ENCODE results near the gene MTHFSD.

The MTHFSD gene

GRCh38 chr16:86516623-86517003 is 38.4 kb downstream of the MTHFSD start:
- peak overlapping the region; percentile 59 for H3K4me3 ChIP-seq (ENCODE audit: low read depth, low read length)
- DNase-seq (ENCODE audit: low read depth) = peak; percentile 78
- no peak for TF ChIP-seq CTCF (conservative IDR thresholded peaks at IDR 0.05; ENCODE audit: low read depth, low read length)

GRCh38 chr16:86515777-86516622 is 39.0 kb downstream of the MTHFSD start:
- DNase-seq (ENCODE audit: low read depth) = peak; percentile 62
- H3K4me3 ChIP-seq (ENCODE audit: low read depth, low read length) = peak overlapping the region; percentile 59

GRCh38 chr16:86515413-86515776 is 39.6 kb downstream of the MTHFSD start:
- DNase-seq (ENCODE audit: low read depth) = peak; percentile 44
- H3K4me3 ChIP-seq (ENCODE audit: low read depth, low read length) = peak overlapping the region; percentile 59

More at GRCh38 chr16:86515777-86516622, 39.0 kb downstream of the MTHFSD start:
- peak; percentile 1 for TF ChIP-seq CTCF (conservative IDR thresholded peaks at IDR 0.05; ENCODE audit: low read depth, low read length)

GRCh38 chr16:86514481-86515376 is 40.3 kb downstream of the MTHFSD start:
- peak; percentile 29 for DNase-seq (ENCODE audit: low read depth)
- TF ChIP-seq CTCF (conservative IDR thresholded peaks at IDR 0.05; ENCODE audit: low read depth, low read length) = no peak
- H3K4me3 ChIP-seq (ENCODE audit: low read depth, low read length) = peak overlapping the region; percentile 59

More at GRCh38 chr16:86515413-86515776, 39.6 kb downstream of the MTHFSD start:
- TF ChIP-seq CTCF (conservative IDR thresholded peaks at IDR 0.05; ENCODE audit: low read depth, low read length) = no peak

- H3K4me3 ChIP-seq (ENCODE audit: low read depth, low read length) = peak overlapping the region; percentile 74
- no peak for TF ChIP-seq CTCF (conservative IDR thresholded peaks at IDR 0.05; ENCODE audit: low read depth, low read length)
- peak; percentile 31 for DNase-seq (ENCODE audit: low read depth)
Measured at GRCh38 chr16:86513471-86514277, 41.4 kb downstream of the MTHFSD start.

GRCh38 chr16:86512860-86513470 is 42.1 kb downstream of the MTHFSD start:
- no peak for TF ChIP-seq CTCF (conservative IDR thresholded peaks at IDR 0.05; ENCODE audit: low read depth, low read length)
- peak; percentile 34 for DNase-seq (ENCODE audit: low read depth)
- H3K4me3 ChIP-seq (ENCODE audit: low read depth, low read length) = peak overlapping the region; percentile 74

All from choroid plexus epithelial cell (primary cell).